K562 (cell line): ENCODE results near the gene MVD. TPM values are rescaled to one million over a fixed set of nuclear protein-coding genes. Genes with fewer than 3 reads are reported as not detected.

Experiments used
- AFF1 ChIP-seq, 2 experiments: fragments of 450-650 bp; IDR thresholded peaks; 2 replicates each; pipeline ENCODE4 v1.6.1; 2018; ENCODE audit warnings: mild to moderate bottlenecking in 2 of 2, low read depth in 1 of 2; ENCODE audit not compliant: partially characterized antibody in 2 of 2
- BRCA1 ChIP-seq, 2 experiments: fragments of 450-650 bp in 1 of 2; sonication (generic) in 1 of 2; formaldehyde crosslinking in 1 of 2; IDR thresholded peaks; 2 replicates each; pipeline versions ENCODE4 v1.5.0 to v1.6.1; 2017 to 2020; ENCODE audit warnings: mild to moderate bottlenecking in 1 of 2, missing genetic modification reagents in 1 of 2
- CBX5 ChIP-seq: IDR thresholded peaks from 2 replicates; pipeline ENCODE4 v1.6.1; 2014; ENCODE audit warnings: low read depth, borderline replicate concordance
- CREB5 ChIP-seq: fragments of 250-450 bp; sonication (Bioruptor Pico); IDR thresholded peaks from 2 replicates; pipeline ENCODE4 v1.5.0; 2020; ENCODE audit warnings: mild to moderate bottlenecking
- DLX4 ChIP-seq: fragments of 250-450 bp; sonication (Bioruptor Pico); IDR thresholded peaks from 2 replicates; pipeline ENCODE4 v1.6.1; 2021; ENCODE audit warnings: mild to moderate bottlenecking
- GABPB1 ChIP-seq: sonication (generic); formaldehyde crosslinking; IDR thresholded peaks from 2 replicates; pipeline ENCODE4 v1.8.0; 2022; ENCODE audit warnings: mild to moderate bottlenecking, missing genetic modification reagents
- HEY1 ChIP-seq: fragments of 250-450 bp; sonication (Bioruptor Pico); IDR thresholded peaks from 2 replicates; pipeline ENCODE4 v1.5.0; 2020; ENCODE audit warnings: mild to moderate bottlenecking, moderate library complexity, borderline replicate concordance
- IRF2 ChIP-seq: sonication (generic); formaldehyde crosslinking; IDR thresholded peaks from 2 replicates; pipeline ENCODE4 v1.8.1; 2022; ENCODE audit warnings: mild to moderate bottlenecking, missing genetic modification reagents
- NFE2 ChIP-seq: IDR thresholded peaks from 2 replicates; pipeline ENCODE4 v1.6.1; 2014; ENCODE audit warnings: antibody characterized with exemption, low read depth
- PKNOX1 ChIP-seq: fragments of 450-650 bp; IDR thresholded peaks from 2 replicates; pipeline ENCODE4 v1.6.1; 2016
- POLR2AphosphoS5 ChIP-seq: IDR thresholded peaks from 2 replicates; pipeline ENCODE4 v1.6.1; 2011; ENCODE audit warnings: mild to moderate bottlenecking, low read depth, low read length, moderate library complexity; ENCODE audit not compliant: control insufficient read depth, insufficient read depth
- POLR3A ChIP-seq: IDR thresholded peaks from 2 replicates; pipeline ENCODE4 v1.6.1; 2011; ENCODE audit warnings: borderline replicate concordance, mild to moderate bottlenecking, moderate library complexity; ENCODE audit not compliant: insufficient read length, insufficient read depth; ENCODE audit errors: extremely low read depth
- PPARD ChIP-seq: fragments of 250-450 bp; sonication (Bioruptor Pico); IDR thresholded peaks from 2 replicates; pipeline ENCODE4 v1.8.0; 2022; ENCODE audit warnings: inconsistent platforms, mild to moderate bottlenecking, moderate library complexity
- PTTG1 ChIP-seq: fragments of 450-650 bp; IDR thresholded peaks from 2 replicates; pipeline ENCODE4 v1.6.1; 2016; ENCODE audit warnings: low read depth, mild to moderate bottlenecking, missing genetic modification characterization, missing compliant biosample characterization
- SREBF2 ChIP-seq: sonication (generic); formaldehyde crosslinking; IDR thresholded peaks from 2 replicates; pipeline ENCODE4 v1.4.0; 2020; ENCODE audit warnings: mild to moderate bottlenecking, missing genetic modification reagents
- STAG1 ChIP-seq: sonication (generic); formaldehyde crosslinking; IDR thresholded peaks from 2 replicates; pipeline ENCODE4 v1.5.0; 2020; ENCODE audit warnings: missing genetic modification reagents, borderline replicate concordance
- TARDBP ChIP-seq: fragments of 450-650 bp; IDR thresholded peaks from 2 replicates; pipeline ENCODE4 v1.6.1; 2016
- ZNF586 ChIP-seq: fragments of 450-650 bp; formaldehyde crosslinking; conservative IDR thresholded peaks from 2 replicates; pipeline ENCODE4 v1.4.0; 2020; ENCODE audit warnings: mild to moderate bottlenecking, moderate library complexity
- ZNF778 ChIP-seq: fragments of 450-650 bp; formaldehyde crosslinking; IDR thresholded peaks from 2 replicates; pipeline ENCODE4 v1.4.0; 2020; ENCODE audit warnings: mild to moderate bottlenecking, moderate library complexity
- polyA plus RNA-seq, 8 experiments: library from polyadenylated mRNA; depleted of rRNA in 4 of 8; stranded (reverse) in 5 of 8; unstranded in 3 of 8; fragments of >200 nt; fragmentation: Nextera tagmentation in 2 of 8; fragmentation: Illumina TruSeq in 1 of 8; extraction: Ambion mirVana in 2 of 8; extraction: Trizol in 1 of 8; gene quantifications; 2 replicates each; pipeline versions ENCODE4 v1.2.1 to v1.2.3, GENCODE V29; 2011 to 2014; ENCODE audit warnings: inconsistent platforms in 1 of 8, missing spikeins in 1 of 8
- total RNA-seq, 7 experiments: library from RNA; depleted of rRNA in 6 of 7; stranded (reverse); fragments of >200 nt in 6 of 7; fragmentation: Illumina TruSeq in 2 of 7; extraction: Trizol in 2 of 7; gene quantifications; 2 replicates each; pipeline versions ENCODE4 v1.2.1 to v1.2.3, GENCODE V29; 2011 to 2021; ENCODE audit warnings: low replicate concordance in 1 of 7

The MVD gene
- total and polyA plus RNA-seq, 9 of the 15 experiments (the other 6 are each of a cell fraction or from before 2014, with no cell fraction given): 12.2 to 141 (median 45.3) TPM

GRCh38 chr16:88634141-88634993 is 28.5 kb downstream of the MVD start (continued):
- TF ChIP-seq POLR3A (no peak), SREBF2 (no peak), IRF2 (CRISPR knock-in tag) (no peak), GABPB1 (peak; percentile 52), CREB5 (no peak), AFF1 (IDR thresholded peaks at IDR 0.05; ENCODE audit: low read depth in 1 of 2, partially characterized antibody in 2 of 2) (no peak), ZNF778 (no peak), PPARD (no peak), STAG1 (no peak), PTTG1 (no peak), TARDBP (no peak), DLX4 (no peak), HEY1 (CRISPR knock-in tag) (no peak), NFE2 (no peak), POLR2AphosphoS5 (no peak), ZNF586 (no peak), PKNOX1 (no peak), BRCA1 (IDR thresholded peaks at IDR 0.05) (no peak), BRCA1 (CRISPR knock-in tag; IDR thresholded peaks at IDR 0.05) (no peak), CBX5 (no peak)
